Astrocyte of the hippocampus (primary cell): ENCODE results near the gene FAM110A.
A peak's percentile ranks its signal among the peaks of the same experiment; 100 is the strongest.
"Not testable (repeated sequence)": the region's sequence is repeated elsewhere in the genome, so short reads cannot be mapped to it uniquely, and the experiment has no call there.

Experiments used
- DNase-seq: peaks from one replicate; pipeline ENCODE4 v3.0.0; 2011; ENCODE audit warnings: low read depth, low spot score

The FAM110A gene

DNA sequence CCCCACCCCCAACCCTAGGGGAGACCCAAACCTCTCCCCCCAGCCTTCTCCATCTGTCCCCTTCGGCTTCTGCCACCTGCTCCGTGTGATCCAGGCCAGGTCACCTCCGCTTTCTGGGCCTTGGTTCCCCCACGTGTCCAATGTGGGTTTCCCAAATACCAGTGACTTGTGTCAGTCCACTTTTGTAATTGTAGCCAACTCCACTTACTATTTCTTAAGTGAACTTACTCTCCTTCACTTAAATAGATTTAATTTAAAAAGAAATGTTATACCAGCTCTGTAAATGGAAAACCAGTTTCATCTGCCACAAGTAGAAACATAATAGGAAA is 10.0 kb upstream of the FAM110A start:
- DNase-seq: no peak

DNA sequence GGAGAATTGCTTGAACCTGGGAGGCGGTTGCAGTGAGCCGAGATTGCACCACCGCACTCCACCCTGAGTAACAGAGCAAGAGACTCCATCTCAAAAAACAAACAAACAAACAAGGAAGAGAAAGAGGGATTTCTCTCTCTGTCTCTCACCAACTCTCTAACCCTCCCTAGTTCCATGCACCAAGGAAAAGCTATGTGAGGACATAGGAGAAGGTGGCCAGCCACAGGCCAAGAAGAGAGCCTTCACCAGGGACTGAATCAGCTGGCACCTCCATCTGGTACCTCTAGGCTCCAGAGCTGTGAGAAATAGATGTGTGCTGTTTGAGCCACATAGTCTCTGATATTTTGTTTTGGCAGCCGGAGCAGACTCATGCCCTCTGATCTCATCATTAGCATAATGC is 9.0 kb upstream of the FAM110A start:
- DNase-seq: no peak

DNA sequence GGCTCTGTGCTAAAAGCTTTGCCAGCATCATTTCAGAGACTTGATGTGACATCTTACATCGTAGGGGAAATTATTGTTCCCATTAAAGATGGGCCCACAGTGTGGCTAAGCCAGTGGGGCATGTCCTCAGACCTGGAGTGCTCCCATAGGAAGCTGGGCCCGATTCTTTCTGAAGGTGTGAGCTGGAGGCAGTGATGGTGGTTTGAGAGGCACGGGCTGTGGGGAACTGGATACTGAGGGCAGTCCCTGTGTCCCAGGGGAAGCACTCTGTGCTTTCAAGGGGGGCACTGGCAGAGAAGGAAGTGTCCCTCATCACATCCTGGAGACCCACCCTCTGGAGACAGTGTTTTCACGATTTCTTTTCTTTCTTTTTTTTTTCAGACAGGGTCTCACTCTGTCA is 8.6 kb upstream of the FAM110A start:
- DNase-seq: no peak

- no peak for DNase-seq
Observed at GRCh38 chr20:825710-826421, 7.6 kb upstream of the FAM110A start.

GRCh38 chr20:826695-827323 is 6.7 kb upstream of the FAM110A start:
- DNase-seq: no peak

- not testable (repeated sequence) for DNase-seq
Observed at GRCh38 chr20:827981-828380, 5.5 kb upstream of the FAM110A start.

GRCh38 chr20:828987-829386 is 4.5 kb upstream of the FAM110A start:
- DNase-seq: no peak

GRCh38 chr20:829551-829950 is 4.0 kb upstream of the FAM110A start:
- DNase-seq: no peak

- no peak for DNase-seq
Observed at GRCh38 chr20:830011-830521, 3.4 kb upstream of the FAM110A start.

DNA sequence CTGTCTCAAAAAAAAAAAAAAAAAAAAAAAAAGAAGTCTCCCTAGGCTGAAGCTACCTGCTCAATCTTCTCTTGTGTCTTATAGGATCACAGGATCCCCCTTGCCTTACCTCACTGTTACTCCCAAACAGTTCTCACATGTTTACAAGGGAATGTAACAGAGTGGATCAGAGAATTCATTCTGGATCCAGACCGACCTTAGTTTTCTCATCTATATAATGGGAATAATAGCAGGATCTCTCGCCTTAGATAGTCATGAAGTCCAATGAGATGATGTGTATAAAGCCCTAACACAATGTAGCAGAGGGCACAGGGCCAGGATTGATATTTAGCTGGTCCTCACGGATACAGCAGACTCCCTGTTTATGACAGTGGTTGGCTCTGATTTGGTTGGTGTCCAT is 2.3 kb upstream of the FAM110A start:
- DNase-seq: no peak

DNA sequence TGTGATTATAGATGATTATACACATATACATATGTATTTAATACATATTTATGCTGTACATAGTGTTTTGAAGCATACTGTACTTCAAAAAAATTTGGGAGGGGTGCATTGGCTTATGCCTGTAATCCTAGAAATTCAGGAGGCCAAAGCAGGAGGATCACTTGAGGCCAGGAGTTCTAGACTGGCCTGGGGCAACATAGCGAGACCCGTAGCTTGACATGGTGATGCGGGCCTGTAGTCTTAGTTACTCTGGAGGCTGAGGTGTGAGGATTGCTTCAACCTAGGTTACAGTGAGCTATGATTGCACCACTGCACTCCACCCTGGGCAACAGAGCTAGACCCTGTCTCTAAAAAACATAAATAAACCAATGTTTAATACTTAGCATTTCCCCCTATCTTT is 1.6 kb upstream of the FAM110A start:
- DNase-seq: no peak

DNA sequence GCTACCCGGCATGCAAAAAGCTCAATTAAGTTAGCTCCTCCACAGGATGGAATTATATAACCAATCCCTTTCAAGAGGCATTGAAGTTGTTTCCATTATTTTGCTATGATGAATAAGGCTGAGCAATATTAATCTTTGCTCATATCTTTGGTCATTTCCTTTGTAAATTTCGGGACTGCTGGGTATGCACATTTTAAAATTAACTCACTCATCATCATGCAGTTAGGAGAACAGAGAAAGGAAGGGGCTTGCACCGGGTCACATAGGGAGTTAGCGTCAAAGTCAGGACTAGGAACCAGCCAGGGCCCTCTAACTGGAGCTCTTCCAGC is 430 bp upstream of the FAM110A start:
- DNase-seq: no peak

DNA sequence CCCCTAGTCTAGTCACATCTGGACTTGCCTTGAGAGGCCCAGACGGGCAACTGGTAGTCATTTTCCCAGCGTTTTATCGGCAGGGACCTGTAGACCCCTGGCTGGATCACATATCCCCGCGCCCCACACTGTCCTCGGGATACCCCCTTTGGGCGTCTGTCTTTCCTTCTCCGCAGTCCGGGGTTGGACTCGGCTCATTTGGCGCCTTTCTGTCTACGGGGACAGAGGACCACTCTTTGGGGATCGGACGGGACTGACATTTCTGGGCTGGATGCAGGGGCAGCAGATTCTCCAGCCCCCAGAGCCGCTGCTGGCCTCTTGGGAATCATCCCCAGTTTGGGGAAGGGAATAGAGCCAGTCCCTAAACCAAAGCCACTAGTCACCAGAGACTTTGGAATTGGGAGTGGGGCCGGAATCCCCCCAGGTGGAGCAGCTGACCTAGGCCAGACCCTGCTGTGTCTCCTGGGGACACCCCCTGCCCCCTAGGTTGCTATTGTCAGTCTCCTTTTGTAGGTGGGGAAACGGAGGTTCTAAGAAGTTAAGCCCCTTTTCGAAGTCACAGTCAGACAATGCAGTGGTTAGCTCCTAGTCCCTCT is 734 bp downstream of the FAM110A start:
- DNase-seq: no peak

DNA sequence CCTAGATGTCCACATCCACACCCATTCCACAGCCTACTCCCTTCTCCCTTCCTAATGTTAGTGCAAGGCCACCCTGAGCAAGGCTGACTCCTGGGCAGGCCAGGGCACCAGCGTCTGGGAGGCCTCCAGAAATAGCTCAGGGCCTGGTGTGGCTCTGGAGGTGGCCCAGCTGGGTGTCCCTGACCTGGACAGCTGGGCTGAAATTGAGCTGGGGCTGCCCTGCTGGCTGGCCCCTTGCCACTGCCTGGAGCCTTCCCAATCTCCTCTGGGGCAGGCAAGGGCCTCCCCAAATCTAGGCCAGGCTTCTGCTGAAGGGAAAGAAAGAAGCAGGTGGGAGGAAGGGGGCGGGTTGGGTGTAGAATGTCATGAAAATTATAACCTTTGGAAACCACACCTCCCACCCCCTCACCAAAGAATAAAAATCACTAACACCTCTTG is 2.1 kb downstream of the FAM110A start:
- DNase-seq: no peak

- no peak for DNase-seq
Observed at GRCh38 chr20:836190-836589, 2.7 kb downstream of the FAM110A start.

DNA sequence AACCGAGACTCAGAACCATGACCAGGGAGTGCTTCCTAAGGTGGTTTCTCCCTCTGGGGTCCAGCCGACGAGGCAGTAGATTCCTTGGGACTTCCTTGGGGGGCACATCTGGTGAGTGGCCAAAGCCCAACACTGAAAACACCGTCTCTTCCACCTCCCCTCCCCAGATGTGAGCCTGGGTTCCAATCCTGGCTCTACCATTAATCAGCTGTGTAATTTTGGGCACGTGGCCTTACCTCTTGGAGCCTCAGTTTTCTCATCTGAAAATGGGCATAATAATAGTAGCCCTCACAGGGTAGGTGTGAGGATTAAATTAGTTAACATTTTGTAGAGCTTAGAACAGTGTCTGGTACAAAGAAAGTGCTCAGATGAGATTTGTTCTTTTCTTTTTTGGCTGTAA is 5.5 kb downstream of the FAM110A start:
- DNase-seq: no peak

- DNase-seq: no peak
Observed at GRCh38 chr20:839626-840025, 6.1 kb downstream of the FAM110A start.

GRCh38 chr20:840503-840857 is 7.0 kb downstream of the FAM110A start:
- no peak for DNase-seq

- DNase-seq: peak; percentile 43
Observed at GRCh38 chr20:840858-841567, 7.5 kb downstream of the FAM110A start.

DNA sequence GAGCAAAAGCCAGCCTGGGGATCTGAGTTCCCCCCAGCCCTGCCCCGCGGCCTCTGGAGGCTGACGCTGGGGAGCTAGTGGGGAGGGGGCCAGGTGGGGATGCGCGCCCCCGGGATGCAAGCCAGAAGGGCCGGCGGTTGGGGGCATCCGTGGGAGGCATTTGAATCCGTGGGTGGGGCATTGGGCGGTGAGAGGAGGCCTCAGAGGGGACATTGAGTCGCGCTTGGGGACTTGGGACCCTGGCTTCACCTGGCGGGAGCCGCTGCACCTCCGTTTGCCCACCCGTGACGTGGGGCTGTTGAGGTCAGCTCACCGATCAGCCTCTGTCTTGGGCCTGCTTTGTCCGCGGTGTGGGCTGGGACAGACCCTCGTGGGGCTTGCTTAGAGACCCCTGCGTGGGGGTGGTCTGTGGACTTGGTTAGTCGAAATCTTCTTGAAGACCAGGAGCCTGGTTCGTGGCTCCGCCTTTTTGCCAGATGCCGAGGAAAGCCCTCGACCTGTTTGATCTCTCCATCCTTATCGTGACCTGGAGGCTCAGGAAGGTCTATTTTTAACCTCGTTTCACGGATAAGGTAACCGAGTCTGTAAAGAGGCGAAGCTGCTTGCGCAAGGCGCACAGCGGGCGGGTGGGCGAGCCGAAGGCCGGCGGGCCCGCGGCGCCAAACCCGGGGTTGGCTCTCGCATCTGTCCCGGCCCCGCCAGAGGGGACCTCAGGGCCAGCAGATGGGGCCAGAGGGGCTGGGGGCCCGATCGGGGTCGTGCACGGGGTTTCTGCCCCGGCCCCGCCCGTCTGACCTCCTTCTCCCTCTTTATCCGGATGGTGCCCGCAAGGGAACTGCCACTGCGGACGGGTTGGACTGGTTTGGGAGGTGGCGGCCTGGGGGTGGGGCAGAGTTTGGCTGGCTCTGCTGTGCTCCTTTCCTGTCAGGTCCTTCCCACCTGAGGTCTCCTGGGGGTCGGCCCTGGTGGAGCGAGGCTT is 8.3 kb downstream of the FAM110A start:
- DNase-seq: no peak

- no peak for DNase-seq
Observed at GRCh38 chr20:842547-842940, 9.0 kb downstream of the FAM110A start.

DNA sequence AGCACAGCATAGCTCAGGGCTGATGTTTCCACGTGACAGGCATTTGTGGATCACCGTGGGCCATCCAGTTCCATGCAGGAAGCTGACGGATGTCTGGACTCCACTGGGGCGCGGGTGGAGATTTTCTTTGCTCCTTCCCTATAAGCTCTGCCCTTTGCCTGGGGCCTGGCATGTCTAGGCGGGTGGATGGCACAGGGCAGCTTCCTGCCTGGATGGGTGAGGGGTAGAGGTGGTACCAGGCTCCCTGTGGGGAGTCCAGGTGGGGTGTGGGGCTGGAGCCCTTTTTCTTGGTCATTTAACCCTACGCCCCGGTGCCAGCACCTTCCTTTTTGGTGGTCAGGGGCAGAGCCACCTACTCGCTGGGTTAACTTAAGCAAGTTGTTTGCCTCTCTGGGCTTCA is 10.4 kb downstream of the FAM110A start:
- DNase-seq: no peak
